Left colon (tissue), 2 donors: ENCODE results near the gene ARID3C. TPM values are rescaled to one million over a fixed set of nuclear protein-coding genes. Genes with fewer than 3 reads are reported as not detected.

ENCODE experiments used
- ATAC-seq: fragments of 200-7000 bp; cut with Tn5 transposase; one replicate; pipeline ENCODE4 v1.9.1; 2020; ENCODE audit warnings: mild to moderate bottlenecking, moderate library complexity
- DNase-seq, 2 donors: peaks; one replicate each; pipeline ENCODE4 v3.0.0-alpha.2; 2020
- intact Hi-C, 2 donors: fragments of 100-400 bp; cut with DNase I in 1 of 2; cut with micrococcal nuclease in 1 of 2; formaldehyde crosslinking; loops; one replicate each; pipeline versions ENCODE4 v1.11.2 to v1.14.0; 2022; cut with DNase I, micrococcal nuclease
- total RNA-seq, 2 donors: library from RNA; stranded (reverse); fragmentation: NEBNext Ultra II Directional; extraction: Animal tissue kit (Norgen Biotek cat#: 25700); gene quantifications; one replicate each; pipeline ENCODE4 v1.2.1, GENCODE V29; 2021
- donor health status: DM: no; HTN: no; CAD: no.
- donor health status: DM: yes; HTN: yes; CAD: no.

ARID3C gene
- total RNA-seq, 2 donors from 2014 or later: not detected

DNA sequence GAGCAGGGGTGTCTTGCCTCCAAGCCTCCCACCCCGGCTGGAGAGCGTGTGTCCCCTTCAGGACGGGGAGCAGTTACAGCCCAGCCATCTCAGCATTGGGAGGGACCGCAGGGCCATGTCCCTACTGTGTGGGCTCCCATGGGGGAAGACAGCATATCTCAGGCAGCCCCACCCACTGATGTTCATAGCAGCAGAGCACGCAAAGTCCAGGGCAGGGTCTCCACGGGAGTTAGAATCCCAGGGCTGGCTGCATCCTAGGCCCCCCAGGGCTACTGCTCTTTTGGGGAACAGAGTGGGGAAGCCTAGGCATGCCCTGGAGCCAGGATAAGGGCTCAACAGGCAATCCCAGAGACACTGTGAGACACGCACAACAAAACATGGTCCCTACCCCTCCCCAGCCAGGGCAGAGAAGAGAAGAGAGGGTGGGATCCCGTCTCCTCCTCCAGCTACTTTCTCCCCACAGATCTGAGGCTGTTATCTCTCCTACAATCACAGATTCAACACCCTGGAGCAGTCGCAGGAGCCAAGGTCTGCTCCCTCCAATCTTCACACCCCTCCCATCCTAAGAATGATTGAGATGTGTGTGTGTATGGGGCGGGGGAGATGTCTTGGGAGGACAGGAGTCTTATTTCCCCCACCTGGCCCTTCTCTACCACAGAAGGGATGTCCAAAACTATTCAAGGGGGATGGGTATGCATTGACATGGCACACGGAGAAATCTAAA lies 42.8 kb downstream of the ARID3C start:
- intact Hi-C loops: no loop called here
- no peak for DNase-seq
- ATAC-seq: no peak

DNA sequence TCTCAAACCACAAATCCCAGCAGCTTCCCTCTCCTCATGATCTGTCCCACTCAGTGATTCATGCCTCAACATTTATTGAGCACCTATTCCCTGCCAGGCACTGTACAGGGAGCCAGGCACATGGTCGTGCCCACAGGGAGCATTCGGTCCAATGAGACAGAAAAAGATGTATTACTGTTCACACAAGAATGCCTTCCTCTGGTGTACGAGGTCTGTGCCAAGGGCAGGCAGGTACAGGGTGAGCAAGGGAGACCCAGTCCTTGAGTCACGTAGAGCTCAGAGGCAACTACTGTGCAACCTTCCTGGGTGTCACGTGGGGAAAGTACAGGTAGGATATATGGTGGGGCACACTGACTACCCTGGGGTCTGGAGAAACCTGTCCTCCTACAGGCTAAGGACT lies 43.9 kb downstream of the ARID3C start:
- ATAC-seq (no peak), DNase-seq (no peak)
- intact Hi-C loops: no loop called here

DNA sequence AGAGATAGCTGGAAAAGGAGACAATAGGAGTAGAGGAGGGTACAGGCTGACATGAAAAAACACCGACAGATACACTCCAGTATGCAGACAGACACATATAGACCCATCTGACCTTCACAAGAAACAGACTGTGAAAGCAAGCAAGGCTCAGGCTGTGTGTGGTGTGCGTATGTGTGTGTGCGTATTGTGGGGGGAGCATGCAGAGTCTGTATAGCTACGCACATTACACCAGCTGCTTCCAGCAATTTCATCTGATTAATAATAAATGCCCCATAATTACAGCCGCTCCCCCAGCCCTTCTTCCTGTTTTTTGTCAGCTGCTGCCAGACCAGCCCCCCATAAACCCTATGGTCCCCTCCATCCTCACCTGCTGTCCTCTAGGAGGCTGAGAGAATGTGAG lies 46.1 kb downstream of the ARID3C start:
- DNase-seq (no peak), ATAC-seq (no peak)
- intact Hi-C loops: no loop called here

GRCh38 chr9:34581318-34581717 lies 47.5 kb downstream of the ARID3C start:
- ATAC-seq: peak; percentile 73

DNA sequence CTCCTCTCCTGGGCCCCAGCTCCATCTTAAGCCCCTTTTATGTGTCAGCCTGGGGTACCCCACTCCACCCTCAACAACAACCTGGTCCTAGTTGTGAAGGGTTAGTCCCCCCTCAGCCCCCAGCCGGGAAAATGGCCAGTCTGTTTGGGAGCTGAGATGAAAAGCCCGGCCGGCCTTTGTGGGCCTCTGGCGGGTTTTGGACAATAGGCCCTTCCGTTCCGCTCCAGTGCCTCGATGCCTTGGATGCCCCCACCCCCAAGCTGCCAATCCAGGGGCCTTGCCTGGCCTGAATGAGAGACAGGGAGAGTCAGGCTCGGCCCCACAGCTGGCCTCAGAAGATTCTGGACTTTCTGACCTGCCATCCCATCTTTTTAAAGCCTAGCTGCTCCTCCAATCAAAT lies 48.5 kb downstream of the ARID3C start:
- ATAC-seq (no peak), DNase-seq (no peak)
- intact Hi-C loops: no loop called here

More at GRCh38 chr9:34581318-34581717, 47.5 kb downstream of the ARID3C start:
- intact Hi-C loops: no loop called here
- no peak for DNase-seq

DNA sequence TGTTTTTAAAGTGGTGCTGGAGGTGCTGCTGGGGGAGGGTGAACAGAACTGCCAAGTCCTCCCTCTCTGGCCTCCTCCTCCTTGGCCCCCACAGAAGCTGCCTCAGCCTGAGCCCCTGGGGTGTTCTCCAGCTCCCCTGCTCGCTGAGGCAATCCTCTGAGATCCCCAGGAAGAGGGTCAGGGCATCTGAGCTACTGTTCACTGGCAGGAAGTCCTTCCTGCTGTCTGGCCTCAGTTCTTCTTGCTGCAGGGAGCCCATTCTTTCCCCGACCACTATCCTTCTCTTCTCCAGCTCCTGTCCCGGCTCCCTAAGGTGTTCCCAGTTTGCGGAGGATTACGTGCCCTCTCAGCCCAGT lies 49.1 kb downstream of the ARID3C start:
- intact Hi-C loops: no loop called here
- no peak for DNase-seq
- no peak for ATAC-seq

DNA sequence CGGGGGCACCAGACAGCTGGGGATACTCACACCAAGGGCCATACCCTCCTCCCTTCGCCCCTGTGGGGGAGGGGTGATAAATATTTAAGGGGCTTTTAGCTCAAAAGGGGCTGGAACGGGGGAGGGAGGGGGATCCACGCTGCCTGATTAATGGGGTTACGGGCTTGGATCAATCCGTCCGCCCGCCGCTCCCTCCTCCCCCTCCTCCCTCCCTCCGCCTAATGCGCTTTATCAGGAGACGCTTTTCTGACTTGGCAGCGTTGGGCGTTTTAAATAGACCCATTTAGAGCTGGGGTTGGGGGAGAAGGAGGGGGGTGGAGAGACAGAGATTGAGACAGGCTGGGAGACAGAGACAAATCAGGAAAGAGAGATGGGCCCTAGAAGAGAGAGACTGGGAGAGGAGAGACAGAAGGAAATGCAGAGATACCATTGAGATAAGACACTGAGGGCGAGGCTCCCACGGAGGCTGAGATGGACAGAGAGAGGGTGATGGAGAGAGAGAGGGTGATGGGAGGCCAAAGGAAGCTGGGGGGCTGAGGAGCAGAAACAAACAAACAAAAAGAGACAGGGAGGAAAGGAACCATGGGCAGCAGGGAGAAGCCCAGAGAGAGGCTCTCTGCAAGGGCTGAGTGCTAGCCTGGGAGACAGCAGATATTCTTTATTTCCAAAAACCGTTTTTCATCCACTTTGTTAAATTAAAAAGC lies 49.6 kb downstream of the ARID3C start:
- intact Hi-C loops: no loop called here
- ATAC-seq (no peak), DNase-seq (no peak)

- peak; percentile 16 for ATAC-seq
- DNase-seq: peak in 1 of 2 donors; percentile 28
- intact Hi-C loops: no loop called here
Observed at GRCh38 chr9:34578241-34579103, 50.4 kb downstream of the ARID3C start.

GRCh38 chr9:34577400-34578240 lies 51.2 kb downstream of the ARID3C start:
- ATAC-seq (no peak), DNase-seq (no peak)
- intact Hi-C loops: no loop called here

DNA sequence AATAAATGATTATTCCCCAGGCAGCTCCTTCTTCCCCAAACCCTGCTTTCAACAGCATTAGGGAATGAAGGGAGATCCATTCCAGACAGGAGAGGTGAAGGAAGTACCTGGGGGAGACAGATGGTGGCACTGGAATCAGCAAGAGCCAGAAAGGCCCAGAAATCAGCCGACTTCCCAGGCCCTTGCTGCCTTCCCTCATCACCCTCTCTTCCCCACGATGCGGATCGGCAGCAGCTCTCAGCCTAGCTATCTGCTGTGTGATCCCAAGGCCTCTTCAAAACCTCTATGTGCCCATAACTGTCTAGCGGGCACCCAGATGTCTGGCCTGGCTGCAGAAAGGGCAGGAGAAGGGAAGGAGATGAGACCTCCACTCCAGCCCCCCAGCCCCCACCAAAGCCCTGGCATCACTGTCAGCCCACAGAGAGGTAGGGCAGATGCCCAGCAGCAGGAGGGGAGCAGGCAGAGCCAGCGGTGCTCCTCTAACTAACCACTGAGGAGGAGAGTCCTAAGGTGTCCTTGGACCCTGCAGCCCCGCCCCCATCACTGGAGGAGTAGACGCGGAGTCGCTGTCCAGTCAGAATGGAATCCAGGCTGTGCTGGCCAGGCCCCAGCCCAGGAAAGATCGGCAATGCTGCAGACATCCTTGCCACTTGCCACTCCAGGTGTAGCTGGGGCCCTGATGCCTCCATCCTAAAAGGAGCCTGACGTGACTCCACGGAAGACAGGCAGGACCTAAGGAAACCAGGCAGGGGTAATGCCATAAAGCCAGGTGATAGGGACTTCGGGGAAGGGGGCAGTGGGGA lies 52.1 kb downstream of the ARID3C start:
- intact Hi-C loops: no loop called here
- DNase-seq (peak in 1 of 2 donors; percentile 23), ATAC-seq (no peak)

DNA sequence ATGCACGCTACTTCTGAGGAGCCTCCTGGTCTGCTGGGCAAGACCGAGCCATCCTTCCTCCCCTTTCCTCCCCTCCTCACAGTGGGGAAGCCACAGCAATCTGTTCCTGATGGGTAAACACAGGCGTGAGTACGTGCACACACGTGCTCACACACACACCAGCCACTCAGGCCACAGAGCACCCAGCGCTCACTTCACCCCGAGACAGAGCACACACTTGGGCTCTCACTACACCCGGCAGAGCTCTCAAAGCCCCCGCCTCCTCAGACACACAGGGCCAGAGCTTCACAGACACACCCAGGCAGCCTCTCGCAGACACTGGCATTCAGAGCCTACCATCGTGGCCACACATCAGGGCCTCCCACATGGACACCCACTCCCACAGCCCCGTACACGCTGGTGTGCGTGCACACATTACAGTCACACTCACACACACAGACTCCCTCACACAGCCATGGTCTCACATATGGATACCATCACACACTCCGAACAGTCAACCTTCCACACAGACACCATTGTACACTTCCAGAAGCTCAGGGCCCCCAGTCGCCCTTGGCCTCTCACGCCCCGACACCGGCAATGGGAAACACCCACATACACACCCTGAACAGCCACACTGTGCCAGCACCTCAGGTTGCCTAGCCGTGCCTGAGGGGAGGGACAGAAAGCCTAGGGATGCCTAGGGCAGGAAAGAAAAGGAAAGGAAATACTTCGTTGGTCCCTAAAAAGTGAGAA lies 52.8 kb downstream of the ARID3C start:
- ATAC-seq (peak; percentile 62), DNase-seq (peak; percentile 49 to 62)
- intact Hi-C loops: no loop called here

DNA sequence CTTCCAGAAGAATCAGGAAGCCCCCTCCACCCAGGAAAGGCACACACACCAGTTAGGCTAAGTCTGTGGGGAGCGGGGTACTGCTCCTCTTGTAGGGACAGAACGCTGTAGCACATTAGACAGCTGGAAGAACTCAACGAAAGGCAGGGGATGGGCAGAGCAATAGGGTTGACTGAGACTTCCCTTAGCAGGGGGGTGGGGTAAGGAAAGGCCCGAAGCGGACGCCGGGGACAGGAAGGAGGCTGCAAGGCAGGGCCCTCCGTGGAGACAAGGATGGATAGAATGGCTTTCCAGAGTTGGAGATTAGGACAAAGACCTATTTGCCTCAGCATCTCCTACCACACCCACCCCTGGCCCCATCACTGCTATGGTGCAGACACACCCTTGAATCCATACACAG lies 53.6 kb downstream of the ARID3C start:
- ATAC-seq: no peak
- intact Hi-C loops: no loop called here
- no peak for DNase-seq

DNA sequence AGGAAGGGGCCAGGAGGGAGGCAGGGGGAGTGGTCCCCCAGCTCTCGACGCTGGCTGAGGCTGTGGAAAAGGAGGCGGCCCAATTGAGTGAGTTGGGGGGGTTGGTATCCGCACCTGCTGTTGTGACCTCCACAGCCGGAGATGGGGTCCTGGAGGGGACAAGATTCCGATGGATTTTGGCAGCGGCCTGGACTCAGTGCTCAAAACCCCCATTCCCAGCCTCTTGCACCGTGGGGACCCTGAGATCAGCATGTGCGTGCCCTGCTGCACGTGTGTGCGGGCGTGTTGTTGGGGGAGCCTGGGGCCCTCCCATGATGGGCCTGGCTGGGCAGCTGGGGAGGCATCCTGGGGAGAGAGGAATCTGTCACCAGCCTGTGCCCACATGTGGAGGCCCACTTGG lies 54.3 kb downstream of the ARID3C start:
- intact Hi-C loops: no loop called here

GRCh38 chr9:34573599-34574325 lies 55.1 kb downstream of the ARID3C start:
- intact Hi-C loops: no loop called here
- no peak for ATAC-seq
- no peak for DNase-seq

More for the DNA sequence above, 54.3 kb downstream of the ARID3C start:
- no peak for ATAC-seq
- DNase-seq: no peak

GRCh38 chr9:34572628-34573027 lies 56.2 kb downstream of the ARID3C start:
- no peak for DNase-seq
- intact Hi-C loops: no loop called here
- ATAC-seq: peak; percentile 2

DNA sequence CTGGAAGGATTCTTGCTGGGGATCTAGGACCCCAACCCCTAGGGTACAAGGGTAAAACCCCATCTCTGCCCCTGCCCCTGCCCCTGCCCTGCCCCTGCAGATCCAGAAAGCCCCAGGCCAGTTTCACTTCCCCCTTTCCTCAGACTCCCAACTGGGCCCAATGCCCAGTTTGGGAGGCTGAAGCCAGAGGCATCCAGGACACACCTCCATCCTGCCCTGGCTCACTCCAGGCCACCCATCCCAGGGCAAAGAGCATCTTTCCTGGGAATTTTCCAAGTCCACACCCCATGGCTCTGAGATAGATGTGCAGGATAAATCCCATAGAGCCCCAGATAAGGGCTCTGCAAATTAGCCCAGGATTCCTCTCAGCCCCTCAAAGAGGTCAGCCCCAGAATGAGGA lies 56.8 kb downstream of the ARID3C start:
- DNase-seq (peak; percentile 71 to 84), ATAC-seq (peak; percentile 86)

DNA sequence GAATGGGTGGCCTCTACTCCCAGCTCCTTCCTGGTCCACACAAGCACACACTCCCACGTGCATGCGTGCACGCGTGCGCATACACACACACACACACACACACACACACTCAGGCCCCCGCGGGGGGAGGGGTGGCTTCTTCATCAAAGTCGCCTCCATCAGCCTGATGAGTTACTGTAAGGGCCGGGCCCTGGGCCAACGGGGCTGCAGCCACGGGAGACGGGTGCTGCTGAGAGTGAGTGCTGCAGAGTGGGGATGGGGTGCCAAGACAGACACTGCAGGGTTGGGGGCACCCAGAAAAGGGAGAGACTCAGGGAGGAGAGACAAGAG lies 57.4 kb downstream of the ARID3C start:
- intact Hi-C loops: no loop called here
- ATAC-seq (no peak), DNase-seq (peak in 1 of 2 donors; percentile 45)

More for the DNA sequence above, 56.8 kb downstream of the ARID3C start:
- intact Hi-C loops: no loop called here
